GM23338 (cell line): ENCODE results near the gene ERVK3-1. TPM values are rescaled to one million over a fixed set of nuclear protein-coding genes. Genes with fewer than 3 reads are reported as not detected.
A peak's percentile ranks its signal among the peaks of the same experiment; 100 is the strongest.

ENCODE experiments used
- ATAC-seq: fragments of 200-7000 bp; cut with Tn5 transposase; 3 replicates; pipeline ENCODE4 v1.9.1; 2020
- DNase-seq: peaks from one replicate; pipeline ENCODE4 v3.0.0-alpha.2; 2015; ENCODE audit warnings: low spot score
- H2AFZ ChIP-seq: fragments of 200-600 bp; sonication (generic); 2 replicates; pipeline ENCODE4 v1.8.0; 2016; ENCODE audit warnings: antibody characterized with exemption, mild to moderate bottlenecking, moderate library complexity
- H3F3A ChIP-seq: fragments of 200-600 bp; sonication (generic); replicated peaks from 2 replicates; pipeline ENCODE4 v1.8.0; 2017; ENCODE audit warnings: antibody characterized with exemption, mixed run types, low read depth
- H3K27ac ChIP-seq: fragments of 200-600 bp; sonication (generic); 2 replicates; pipeline ENCODE4 v1.6.1; 2016; ENCODE audit warnings: low read depth
- H3K27me3 ChIP-seq: fragments of 200-600 bp; sonication (generic); 2 replicates; pipeline ENCODE4 v1.8.0; 2016; ENCODE audit warnings: mild to moderate bottlenecking, mixed run types, moderate library complexity; ENCODE audit not compliant: insufficient read depth
- H3K36me3 ChIP-seq: fragments of 200-600 bp; sonication (generic); 2 replicates; pipeline ENCODE4 v1.8.0; 2016; ENCODE audit warnings: mild to moderate bottlenecking; ENCODE audit not compliant: insufficient read depth
- H3K4me1 ChIP-seq: fragments of 200-600 bp; sonication (generic); 2 replicates; pipeline ENCODE4 v1.8.0; 2016; ENCODE audit warnings: mild to moderate bottlenecking, moderate library complexity; ENCODE audit not compliant: insufficient read depth
- H3K4me2 ChIP-seq: fragments of 200-600 bp; sonication (generic); 2 replicates; pipeline ENCODE4 v1.7.1; 2017; ENCODE audit warnings: mixed run types
- H3K4me3 ChIP-seq: fragments of 200-600 bp; sonication (generic); 2 replicates; pipeline ENCODE4 v1.6.1; 2016; ENCODE audit warnings: mixed run types
- H3K79me2 ChIP-seq: fragments of 200-600 bp; sonication (generic); replicated peaks from 2 replicates; pipeline ENCODE4 v1.8.0; 2017; ENCODE audit warnings: mild to moderate bottlenecking; ENCODE audit not compliant: insufficient read depth
- H3K9me2 ChIP-seq: fragments of 200-600 bp; sonication (generic); 2 replicates; pipeline ENCODE4 v1.8.0; 2017; ENCODE audit not compliant: insufficient read depth
- H4K20me1 ChIP-seq: fragments of 200-600 bp; sonication (generic); replicated peaks from 2 replicates; pipeline ENCODE4 v1.8.0; 2017; ENCODE audit warnings: mild to moderate bottlenecking; ENCODE audit not compliant: insufficient read depth
- H3K27ac Mint-ChIP-seq: 2 replicates; pipeline ENCODE4 v1.8.0; 2020; ENCODE audit warnings: inconsistent platforms, mild to moderate bottlenecking, moderate library complexity, mixed read lengths
- H3K27me3 Mint-ChIP-seq: 3 replicates; pipeline ENCODE4 v1.8.0; 2022; ENCODE audit warnings: low read depth, mild to moderate bottlenecking, moderate library complexity, mixed read lengths, inconsistent platforms; ENCODE audit not compliant: insufficient read depth, poor library complexity
- H3K36me3 Mint-ChIP-seq: 3 replicates; pipeline ENCODE4 v1.8.0; 2021; ENCODE audit warnings: low read depth, mild to moderate bottlenecking, inconsistent platforms, moderate library complexity, mixed read lengths
- H3K4me1 Mint-ChIP-seq: 3 replicates; pipeline ENCODE4 v1.8.0; 2020; ENCODE audit warnings: mild to moderate bottlenecking, inconsistent platforms, mixed read lengths
- H3K4me3 Mint-ChIP-seq: 3 replicates; pipeline ENCODE4 v1.8.0; 2021; ENCODE audit warnings: moderate library complexity, mild to moderate bottlenecking, inconsistent platforms, mixed read lengths
- H3K9me3 Mint-ChIP-seq: 3 replicates; pipeline ENCODE4 v1.8.0; 2020; ENCODE audit warnings: moderate library complexity, mild to moderate bottlenecking, inconsistent platforms, mixed read lengths
- EZH2 ChIP-seq: fragments of 200-600 bp; sonication (generic); IDR thresholded peaks from one replicate; pipeline ENCODE4 v1.8.0; 2017; ENCODE audit warnings: antibody characterized with exemption, mild to moderate bottlenecking, low read depth; ENCODE audit not compliant: unreplicated experiment
- POLR2AphosphoS5 ChIP-seq: IDR thresholded peaks from 2 replicates; pipeline ENCODE4 v1.6.1; 2016; ENCODE audit warnings: antibody characterized with exemption, low read depth
- polyA plus RNA-seq: library from polyadenylated mRNA; unstranded; fragments of >200 nt; fragmentation: Nextera tagmentation; extraction: Ambion mirVana; gene quantifications from 2 replicates; pipeline ENCODE4 v1.2.1, GENCODE V29; 2016
- total RNA-seq: library from RNA; depleted of rRNA; stranded (reverse); fragments of >200 nt; shearing (Covaris generic); gene quantifications from 2 replicates; pipeline ENCODE4 v1.2.3, GENCODE V29; 2014
- TF ChIP-seq, protein P1 (sequence below): IDR thresholded peaks from 2 replicates; pipeline ENCODE4 v1.6.1; 2016; ENCODE audit warnings: antibody characterized with exemption
- TF ChIP-seq, protein P2 (sequence below): fragments of 250-450 bp; sonication (Bioruptor Pico); IDR thresholded peaks from 2 replicates; pipeline ENCODE4 v1.5.0; 2020; ENCODE audit warnings: mild to moderate bottlenecking, moderate library complexity
- TF ChIP-seq, protein P3 (sequence below), 2 experiments: fragments of 200-600 bp in 1 of 2; sonication (generic) in 1 of 2; conservative IDR thresholded peaks; 2 replicates each; pipeline versions ENCODE4 v1.5.1 to v1.6.1; 2016 to 2017; ENCODE audit warnings: antibody characterized with exemption in 2 of 2, low read depth in 2 of 2, mild to moderate bottlenecking in 2 of 2, moderate library complexity in 1 of 2

Gene ERVK3-1
- total and polyA plus RNA-seq, 2 experiments from 2014 or later, result 34.4 to 66.2 TPM

DNA sequence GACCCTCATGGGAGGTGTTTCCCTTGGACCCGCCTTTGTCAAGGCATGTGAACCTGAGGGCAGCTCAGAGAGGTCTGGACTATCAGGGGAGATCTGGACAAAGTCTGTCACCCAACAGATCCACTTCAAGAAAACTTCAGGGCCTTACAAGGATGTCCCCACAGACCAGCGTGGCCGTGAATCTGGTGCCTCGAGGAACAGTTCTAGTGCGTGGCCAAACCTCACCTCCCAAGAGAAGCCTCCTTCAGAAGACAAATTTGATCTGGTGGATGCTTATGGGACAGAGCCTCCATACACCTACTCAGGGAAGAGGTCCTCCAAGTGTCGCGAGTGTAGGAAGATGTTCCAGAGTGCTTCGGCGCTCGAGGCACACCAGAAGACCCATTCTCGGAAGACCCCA, 33.2 kb downstream of the ERVK3-1 start:
- Histone ChIP-seq H4K20me1 (peaks cover 2% of the 10 kb centered on the region; the same call in 1 of the 2 replicates), H3F3A (no peaks in the 10 kb centered on the region), H2AFZ (no peak overlapping the region), H3K79me2 (no peaks in the 10 kb centered on the region), H3K9me2 (no peaks in the 10 kb centered on the region), H3K27ac (no peak overlapping the region), H3K4me3 (no peak overlapping the region), H3K36me3 (no peaks in the 10 kb centered on the region), H3K4me2 (no peak overlapping the region), H3K27me3 (no peaks in the 10 kb centered on the region), H3K4me1 (no peaks in the 10 kb centered on the region)
- Mint-ChIP-seq H3K9me3 (peaks cover 3% of the 10 kb centered on the region; the same call in 1 of the 3 replicates), H3K27ac (no peak overlapping the region), H3K27me3 (peaks cover 3% of the 10 kb centered on the region), H3K4me1 (no peaks in the 10 kb centered on the region; the same call in 2 of the 3 replicates), H3K36me3 (peaks cover 28% of the 10 kb centered on the region), H3K4me3 (no peak overlapping the region)
- TF ChIP-seq POLR2AphosphoS5 (no peak), EZH2 (no peak)
- TF ChIP-seq, protein P1, sequence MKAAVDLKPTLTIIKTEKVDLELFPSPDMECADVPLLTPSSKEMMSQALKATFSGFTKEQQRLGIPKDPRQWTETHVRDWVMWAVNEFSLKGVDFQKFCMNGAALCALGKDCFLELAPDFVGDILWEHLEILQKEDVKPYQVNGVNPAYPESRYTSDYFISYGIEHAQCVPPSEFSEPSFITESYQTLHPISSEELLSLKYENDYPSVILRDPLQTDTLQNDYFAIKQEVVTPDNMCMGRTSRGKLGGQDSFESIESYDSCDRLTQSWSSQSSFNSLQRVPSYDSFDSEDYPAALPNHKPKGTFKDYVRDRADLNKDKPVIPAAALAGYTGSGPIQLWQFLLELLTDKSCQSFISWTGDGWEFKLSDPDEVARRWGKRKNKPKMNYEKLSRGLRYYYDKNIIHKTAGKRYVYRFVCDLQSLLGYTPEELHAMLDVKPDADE, result no peak
- no peak for DNase-seq
- ATAC-seq, result no peak

DNA sequence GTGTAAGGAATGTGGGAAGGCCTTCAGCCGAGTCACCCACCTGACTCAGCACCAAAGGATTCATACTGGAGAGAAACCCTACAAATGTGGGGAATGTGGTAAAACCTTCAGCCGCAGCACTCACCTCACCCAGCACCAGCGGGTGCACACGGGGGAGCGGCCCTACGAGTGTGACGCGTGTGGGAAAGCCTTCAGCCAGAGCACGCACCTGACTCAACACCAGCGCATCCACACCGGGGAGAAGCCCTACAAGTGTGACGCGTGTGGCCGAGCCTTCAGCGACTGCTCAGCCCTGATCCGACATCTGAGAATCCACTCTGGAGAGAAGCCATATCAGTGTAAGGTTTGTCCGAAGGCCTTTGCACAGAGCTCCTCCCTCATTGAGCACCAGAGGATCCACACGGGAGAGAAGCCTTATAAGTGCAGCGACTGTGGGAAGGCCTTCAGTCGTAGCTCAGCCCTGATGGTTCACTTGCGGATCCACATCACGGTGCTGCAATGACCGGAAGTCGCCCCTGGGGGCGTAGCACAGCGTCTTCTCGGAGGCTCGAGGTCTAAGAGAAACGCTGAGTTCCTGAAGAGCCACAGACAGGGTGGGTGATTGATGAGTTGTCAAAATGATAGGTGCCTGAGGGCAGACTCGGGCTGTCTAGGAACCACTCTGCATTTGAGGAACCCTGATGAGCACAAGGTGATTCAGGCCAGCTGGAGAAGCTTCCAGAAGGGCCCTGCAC, 33.8 kb downstream of the ERVK3-1 start:
- Histone ChIP-seq H3K4me1 (no peaks in the 10 kb centered on the region), H4K20me1 (no peaks in the 10 kb centered on the region; the same call in 1 of the 2 replicates), H3F3A (no peaks in the 10 kb centered on the region), H3K4me2 (no peak overlapping the region), H3K36me3 (no peaks in the 10 kb centered on the region), H3K27me3 (no peaks in the 10 kb centered on the region), H3K79me2 (no peaks in the 10 kb centered on the region), H3K27ac (no peak overlapping the region), H3K4me3 (no peak overlapping the region), H2AFZ (no peak overlapping the region), H3K9me2 (no peaks in the 10 kb centered on the region)
- Mint-ChIP-seq H3K27ac (no peak overlapping the region), H3K4me3 (no peak overlapping the region), H3K27me3 (peaks cover 3% of the 10 kb centered on the region), H3K4me1 (no peaks in the 10 kb centered on the region; the same call in 2 of the 3 replicates), H3K36me3 (peaks cover 28% of the 10 kb centered on the region), H3K9me3 (peaks cover 3% of the 10 kb centered on the region; the same call in 1 of the 3 replicates)
- DNase-seq (peak; percentile 71), ATAC-seq (peak; percentile 98)
- no peak for TF ChIP-seq EZH2
- TF ChIP-seq, protein P2, sequence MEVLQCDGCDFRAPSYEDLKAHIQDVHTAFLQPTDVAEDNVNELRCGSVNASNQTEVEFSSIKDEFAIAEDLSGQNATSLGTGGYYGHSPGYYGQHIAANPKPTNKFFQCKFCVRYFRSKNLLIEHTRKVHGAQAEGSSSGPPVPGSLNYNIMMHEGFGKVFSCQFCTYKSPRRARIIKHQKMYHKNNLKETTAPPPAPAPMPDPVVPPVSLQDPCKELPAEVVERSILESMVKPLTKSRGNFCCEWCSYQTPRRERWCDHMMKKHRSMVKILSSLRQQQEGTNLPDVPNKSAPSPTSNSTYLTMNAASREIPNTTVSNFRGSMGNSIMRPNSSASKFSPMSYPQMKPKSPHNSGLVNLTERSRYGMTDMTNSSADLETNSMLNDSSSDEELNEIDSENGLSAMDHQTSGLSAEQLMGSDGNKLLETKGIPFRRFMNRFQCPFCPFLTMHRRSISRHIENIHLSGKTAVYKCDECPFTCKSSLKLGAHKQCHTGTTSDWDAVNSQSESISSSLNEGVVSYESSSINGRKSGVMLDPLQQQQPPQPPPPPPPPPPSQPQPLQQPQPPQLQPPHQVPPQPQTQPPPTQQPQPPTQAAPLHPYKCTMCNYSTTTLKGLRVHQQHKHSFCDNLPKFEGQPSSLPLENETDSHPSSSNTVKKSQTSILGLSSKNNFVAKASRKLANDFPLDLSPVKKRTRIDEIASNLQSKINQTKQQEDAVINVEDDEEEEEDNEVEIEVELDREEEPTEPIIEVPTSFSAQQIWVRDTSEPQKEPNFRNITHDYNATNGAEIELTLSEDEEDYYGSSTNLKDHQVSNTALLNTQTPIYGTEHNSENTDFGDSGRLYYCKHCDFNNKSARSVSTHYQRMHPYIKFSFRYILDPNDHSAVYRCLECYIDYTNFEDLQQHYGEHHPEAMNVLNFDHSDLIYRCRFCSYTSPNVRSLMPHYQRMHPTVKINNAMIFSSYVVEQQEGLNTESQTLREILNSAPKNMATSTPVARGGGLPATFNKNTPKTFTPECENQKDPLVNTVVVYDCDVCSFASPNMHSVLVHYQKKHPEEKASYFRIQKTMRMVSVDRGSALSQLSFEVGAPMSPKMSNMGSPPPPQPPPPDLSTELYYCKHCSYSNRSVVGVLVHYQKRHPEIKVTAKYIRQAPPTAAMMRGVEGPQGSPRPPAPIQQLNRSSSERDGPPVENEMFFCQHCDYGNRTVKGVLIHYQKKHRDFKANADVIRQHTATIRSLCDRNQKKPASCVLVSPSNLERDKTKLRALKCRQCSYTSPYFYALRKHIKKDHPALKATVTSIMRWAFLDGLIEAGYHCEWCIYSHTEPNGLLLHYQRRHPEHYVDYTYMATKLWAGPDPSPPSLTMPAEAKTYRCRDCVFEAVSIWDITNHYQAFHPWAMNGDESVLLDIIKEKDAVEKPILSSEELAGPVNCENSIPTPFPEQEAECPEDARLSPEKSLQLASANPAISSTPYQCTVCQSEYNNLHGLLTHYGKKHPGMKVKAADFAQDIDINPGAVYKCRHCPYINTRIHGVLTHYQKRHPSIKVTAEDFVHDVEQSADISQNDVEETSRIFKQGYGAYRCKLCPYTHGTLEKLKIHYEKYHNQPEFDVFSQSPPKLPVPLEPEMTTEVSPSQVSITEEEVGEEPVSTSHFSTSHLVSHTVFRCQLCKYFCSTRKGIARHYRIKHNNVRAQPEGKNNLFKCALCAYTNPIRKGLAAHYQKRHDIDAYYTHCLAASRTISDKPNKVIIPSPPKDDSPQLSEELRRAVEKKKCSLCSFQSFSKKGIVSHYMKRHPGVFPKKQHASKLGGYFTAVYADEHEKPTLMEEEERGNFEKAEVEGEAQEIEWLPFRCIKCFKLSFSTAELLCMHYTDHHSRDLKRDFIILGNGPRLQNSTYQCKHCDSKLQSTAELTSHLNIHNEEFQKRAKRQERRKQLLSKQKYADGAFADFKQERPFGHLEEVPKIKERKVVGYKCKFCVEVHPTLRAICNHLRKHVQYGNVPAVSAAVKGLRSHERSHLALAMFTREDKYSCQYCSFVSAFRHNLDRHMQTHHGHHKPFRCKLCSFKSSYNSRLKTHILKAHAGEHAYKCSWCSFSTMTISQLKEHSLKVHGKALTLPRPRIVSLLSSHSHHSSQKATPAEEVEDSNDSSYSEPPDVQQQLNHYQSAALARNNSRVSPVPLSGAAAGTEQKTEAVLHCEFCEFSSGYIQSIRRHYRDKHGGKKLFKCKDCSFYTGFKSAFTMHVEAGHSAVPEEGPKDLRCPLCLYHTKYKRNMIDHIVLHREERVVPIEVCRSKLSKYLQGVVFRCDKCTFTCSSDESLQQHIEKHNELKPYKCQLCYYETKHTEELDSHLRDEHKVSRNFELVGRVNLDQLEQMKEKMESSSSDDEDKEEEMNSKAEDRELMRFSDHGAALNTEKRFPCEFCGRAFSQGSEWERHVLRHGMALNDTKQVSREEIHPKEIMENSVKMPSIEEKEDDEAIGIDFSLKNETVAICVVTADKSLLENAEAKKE (CRISPR knock-in tag), result no peak
- TF ChIP-seq, protein P3, sequence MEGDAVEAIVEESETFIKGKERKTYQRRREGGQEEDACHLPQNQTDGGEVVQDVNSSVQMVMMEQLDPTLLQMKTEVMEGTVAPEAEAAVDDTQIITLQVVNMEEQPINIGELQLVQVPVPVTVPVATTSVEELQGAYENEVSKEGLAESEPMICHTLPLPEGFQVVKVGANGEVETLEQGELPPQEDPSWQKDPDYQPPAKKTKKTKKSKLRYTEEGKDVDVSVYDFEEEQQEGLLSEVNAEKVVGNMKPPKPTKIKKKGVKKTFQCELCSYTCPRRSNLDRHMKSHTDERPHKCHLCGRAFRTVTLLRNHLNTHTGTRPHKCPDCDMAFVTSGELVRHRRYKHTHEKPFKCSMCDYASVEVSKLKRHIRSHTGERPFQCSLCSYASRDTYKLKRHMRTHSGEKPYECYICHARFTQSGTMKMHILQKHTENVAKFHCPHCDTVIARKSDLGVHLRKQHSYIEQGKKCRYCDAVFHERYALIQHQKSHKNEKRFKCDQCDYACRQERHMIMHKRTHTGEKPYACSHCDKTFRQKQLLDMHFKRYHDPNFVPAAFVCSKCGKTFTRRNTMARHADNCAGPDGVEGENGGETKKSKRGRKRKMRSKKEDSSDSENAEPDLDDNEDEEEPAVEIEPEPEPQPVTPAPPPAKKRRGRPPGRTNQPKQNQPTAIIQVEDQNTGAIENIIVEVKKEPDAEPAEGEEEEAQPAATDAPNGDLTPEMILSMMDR (conservative IDR thresholded peaks at IDR 0.05; ENCODE audit: low read depth in 2 of 2), result peak; percentile 60 to 63
